Hepatocyte (in vitro differentiated cells): Measurements from ENCODE around the gene INTS3. TPM values are rescaled to one million over a fixed set of nuclear protein-coding genes. Genes with fewer than 3 reads are reported as not detected.

ENCODE experiments used
- DNase-seq: peaks from one replicate; pipeline ENCODE4 v3.0.0-alpha.2; 2016; ENCODE audit warnings: low spot score
- H2AFZ ChIP-seq: fragments of 200-600 bp; sonication (generic); 2 replicates; pipeline ENCODE4 v1.6.0; 2016; ENCODE audit warnings: antibody characterized with exemption, mild to moderate bottlenecking
- H3K27ac ChIP-seq: fragments of 200-600 bp; sonication (generic); 2 replicates; pipeline ENCODE4 v1.5.1; 2016; ENCODE audit warnings: mild to moderate bottlenecking
- H3K27me3 ChIP-seq: fragments of 200-600 bp; sonication (generic); 2 replicates; pipeline ENCODE4 v1.6.1; 2016
- H3K36me3 ChIP-seq: fragments of 200-600 bp; sonication (generic); replicated peaks from 2 replicates; pipeline ENCODE4 v1.5.1; 2016; ENCODE audit warnings: low read depth; ENCODE audit not compliant: insufficient read depth
- H3K4me1 ChIP-seq: fragments of 200-600 bp; sonication (generic); 2 replicates; pipeline ENCODE4 v1.5.1; 2016; ENCODE audit warnings: mild to moderate bottlenecking, moderate library complexity; ENCODE audit not compliant: insufficient read depth
- H3K4me2 ChIP-seq: fragments of 200-600 bp; sonication (generic); 2 replicates; pipeline ENCODE4 v1.6.0; 2016
- H3K4me3 ChIP-seq: fragments of 200-600 bp; sonication (generic); 2 replicates; pipeline ENCODE4 v1.5.1; 2016; ENCODE audit warnings: mild to moderate bottlenecking
- H3K79me2 ChIP-seq: fragments of 200-600 bp; sonication (generic); 2 replicates; pipeline ENCODE4 v1.6.0; 2017; ENCODE audit warnings: mild to moderate bottlenecking
- H3K9me2 ChIP-seq: fragments of 200-600 bp; sonication (generic); replicated peaks from 2 replicates; pipeline ENCODE4 v1.6.0; 2017; ENCODE audit warnings: mild to moderate bottlenecking; ENCODE audit not compliant: insufficient read depth
- H3K9me3 ChIP-seq: fragments of 200-600 bp; sonication (generic); 2 replicates; pipeline ENCODE4 v1.5.1; 2016; ENCODE audit warnings: low read depth, mild to moderate bottlenecking
- H4K20me1 ChIP-seq: fragments of 200-600 bp; sonication (generic); 2 replicates; pipeline ENCODE4 v1.6.0; 2016; ENCODE audit warnings: mild to moderate bottlenecking; ENCODE audit not compliant: insufficient read depth, poor library complexity, severe bottlenecking
- EZH2 ChIP-seq: fragments of 200-600 bp; sonication (generic); IDR thresholded peaks from 2 replicates; pipeline ENCODE4 v1.6.1; 2016; ENCODE audit warnings: antibody characterized with exemption, mild to moderate bottlenecking, borderline replicate concordance
- EZH2phosphoT487 ChIP-seq: fragments of 200-600 bp; sonication (generic); IDR thresholded peaks from one replicate; pipeline ENCODE4 v1.6.1; 2018; ENCODE audit warnings: antibody characterized with exemption, mild to moderate bottlenecking, low read depth, moderate library complexity; ENCODE audit not compliant: unreplicated experiment, severe bottlenecking
- WGBS: methylation state at CpG from one replicate; pipeline ENCODE4 v1.1.6; 2016; ENCODE audit warnings: low lambda C conversion rate; ENCODE audit errors: missing lambda C conversion rate; 5-methylcytosine and 5-hydroxymethylcytosine counted together
- polyA plus RNA-seq: library from polyadenylated mRNA; unstranded; fragments of >200 nt; fragmentation: Nextera tagmentation; extraction: Ambion mirVana; gene quantifications from 2 replicates; pipeline ENCODE4 v1.2.1, GENCODE V29; 2016
- total RNA-seq: library from RNA; depleted of rRNA; stranded (reverse); fragments of >200 nt; gene quantifications from 2 replicates; pipeline ENCODE4 v1.2.3, GENCODE V29; 2014
- TF ChIP-seq, protein P1 (sequence below): fragments of 200-600 bp; sonication (generic); IDR thresholded peaks from 2 replicates; pipeline ENCODE4 v1.5.1; 2016; ENCODE audit warnings: antibody characterized with exemption, mild to moderate bottlenecking; ENCODE audit not compliant: poor library complexity

Gene INTS3, protein sequence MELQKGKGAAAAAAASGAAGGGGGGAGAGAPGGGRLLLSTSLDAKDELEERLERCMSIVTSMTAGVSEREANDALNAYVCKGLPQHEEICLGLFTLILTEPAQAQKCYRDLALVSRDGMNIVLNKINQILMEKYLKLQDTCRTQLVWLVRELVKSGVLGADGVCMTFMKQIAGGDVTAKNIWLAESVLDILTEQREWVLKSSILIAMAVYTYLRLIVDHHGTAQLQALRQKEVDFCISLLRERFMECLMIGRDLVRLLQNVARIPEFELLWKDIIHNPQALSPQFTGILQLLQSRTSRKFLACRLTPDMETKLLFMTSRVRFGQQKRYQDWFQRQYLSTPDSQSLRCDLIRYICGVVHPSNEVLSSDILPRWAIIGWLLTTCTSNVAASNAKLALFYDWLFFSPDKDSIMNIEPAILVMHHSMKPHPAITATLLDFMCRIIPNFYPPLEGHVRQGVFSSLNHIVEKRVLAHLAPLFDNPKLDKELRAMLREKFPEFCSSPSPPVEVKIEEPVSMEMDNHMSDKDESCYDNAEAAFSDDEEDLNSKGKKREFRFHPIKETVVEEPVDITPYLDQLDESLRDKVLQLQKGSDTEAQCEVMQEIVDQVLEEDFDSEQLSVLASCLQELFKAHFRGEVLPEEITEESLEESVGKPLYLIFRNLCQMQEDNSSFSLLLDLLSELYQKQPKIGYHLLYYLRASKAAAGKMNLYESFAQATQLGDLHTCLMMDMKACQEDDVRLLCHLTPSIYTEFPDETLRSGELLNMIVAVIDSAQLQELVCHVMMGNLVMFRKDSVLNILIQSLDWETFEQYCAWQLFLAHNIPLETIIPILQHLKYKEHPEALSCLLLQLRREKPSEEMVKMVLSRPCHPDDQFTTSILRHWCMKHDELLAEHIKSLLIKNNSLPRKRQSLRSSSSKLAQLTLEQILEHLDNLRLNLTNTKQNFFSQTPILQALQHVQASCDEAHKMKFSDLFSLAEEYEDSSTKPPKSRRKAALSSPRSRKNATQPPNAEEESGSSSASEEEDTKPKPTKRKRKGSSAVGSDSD
- 39.1 and 42.3 TPM in 2 replicates for total RNA-seq
- 37.1 and 51.3 TPM in 2 replicates for polyA plus RNA-seq

- 4% methylated on average over 34 of the region's 49 CpGs for WGBS
- H3K9me3 ChIP-seq: no peaks in the 10 kb centered on the region
- H3K4me2 ChIP-seq: peak within 1 kb of the TSS; percentile 89
Observed at GRCh38 chr1:153727463-153728304, at the start of gene INTS3. Gene INTS3 (plus strand): TSS chr1:153728050. CDS start chr1:153728635, 585 bp downstream.

GRCh38 chr1:153678519-153679336 is 49.1 kb upstream of the INTS3 start, which contains the start of gene NPR1:
Gene NPR1 (plus strand): TSS chr1:153678688. CDS start chr1:153679109, 421 bp downstream.
- DNase-seq: peak; percentile 60
- Histone ChIP-seq H3K4me1 (peaks cover 17% of the 10 kb centered on the region), H4K20me1 (no peaks in the 10 kb centered on the region), H3K79me2 (no peaks in the 10 kb centered on the region), H3K4me3 (peak within 1 kb of the TSS; percentile 52), H3K9me2 (no peaks in the 10 kb centered on the region), H3K9me3 (no peaks in the 10 kb centered on the region), H3K27ac (no peak within 1 kb of the TSS), H3K27me3 (peaks cover 42% of the 10 kb centered on the region), H3K36me3 (no peaks in the 10 kb centered on the region), H2AFZ (peak within 1 kb of the TSS; percentile 74), H3K4me2 (peak within 1 kb of the TSS; percentile 99)
- 1% methylated on average over 69 of the region's 78 CpGs for WGBS
- TF ChIP-seq EZH2phosphoT487 (no peak), EZH2 (no peak)
- TF ChIP-seq, protein P1, sequence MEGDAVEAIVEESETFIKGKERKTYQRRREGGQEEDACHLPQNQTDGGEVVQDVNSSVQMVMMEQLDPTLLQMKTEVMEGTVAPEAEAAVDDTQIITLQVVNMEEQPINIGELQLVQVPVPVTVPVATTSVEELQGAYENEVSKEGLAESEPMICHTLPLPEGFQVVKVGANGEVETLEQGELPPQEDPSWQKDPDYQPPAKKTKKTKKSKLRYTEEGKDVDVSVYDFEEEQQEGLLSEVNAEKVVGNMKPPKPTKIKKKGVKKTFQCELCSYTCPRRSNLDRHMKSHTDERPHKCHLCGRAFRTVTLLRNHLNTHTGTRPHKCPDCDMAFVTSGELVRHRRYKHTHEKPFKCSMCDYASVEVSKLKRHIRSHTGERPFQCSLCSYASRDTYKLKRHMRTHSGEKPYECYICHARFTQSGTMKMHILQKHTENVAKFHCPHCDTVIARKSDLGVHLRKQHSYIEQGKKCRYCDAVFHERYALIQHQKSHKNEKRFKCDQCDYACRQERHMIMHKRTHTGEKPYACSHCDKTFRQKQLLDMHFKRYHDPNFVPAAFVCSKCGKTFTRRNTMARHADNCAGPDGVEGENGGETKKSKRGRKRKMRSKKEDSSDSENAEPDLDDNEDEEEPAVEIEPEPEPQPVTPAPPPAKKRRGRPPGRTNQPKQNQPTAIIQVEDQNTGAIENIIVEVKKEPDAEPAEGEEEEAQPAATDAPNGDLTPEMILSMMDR: no peak

More at GRCh38 chr1:153727463-153728304, at the start of gene INTS3:
- DNase-seq: peak; percentile 99
- Histone ChIP-seq H3K79me2 (peaks cover 38% of the 10 kb centered on the region), H3K9me2 (no peaks in the 10 kb centered on the region), H3K4me3 (peak within 1 kb of the TSS; percentile 43), H2AFZ (peak within 1 kb of the TSS; percentile 78), H4K20me1 (no peaks in the 10 kb centered on the region), H3K4me1 (peaks cover 17% of the 10 kb centered on the region), H3K27me3 (no peaks in the 10 kb centered on the region), H3K27ac (peak within 1 kb of the TSS; percentile 93), H3K36me3 (no peaks in the 10 kb centered on the region)
- TF ChIP-seq EZH2 (no peak), EZH2phosphoT487 (no peak)
- TF ChIP-seq, protein P1: no peak
